PC-3 (cell line): ENCODE measurements around the gene MSL1.

Experiments used
- EZH2phosphoT487 ChIP-seq: fragments of 300-600 bp; sonication (generic); IDR thresholded peaks from 2 replicates; pipeline ENCODE4 v1.6.1; 2018; ENCODE audit warnings: mild to moderate bottlenecking, antibody characterized with exemption, low read length, borderline replicate concordance
- TF ChIP-seq, protein P1 (sequence below): fragments of 300-600 bp; sonication (generic); conservative IDR thresholded peaks from 2 replicates; pipeline ENCODE4 v1.5.1; 2017; ENCODE audit warnings: antibody characterized with exemption, low read depth, mild to moderate bottlenecking, low read length

GRCh38 chr17:40100669-40101366, 21.0 kb upstream of the MSL1 start:
- TF ChIP-seq, protein P1, sequence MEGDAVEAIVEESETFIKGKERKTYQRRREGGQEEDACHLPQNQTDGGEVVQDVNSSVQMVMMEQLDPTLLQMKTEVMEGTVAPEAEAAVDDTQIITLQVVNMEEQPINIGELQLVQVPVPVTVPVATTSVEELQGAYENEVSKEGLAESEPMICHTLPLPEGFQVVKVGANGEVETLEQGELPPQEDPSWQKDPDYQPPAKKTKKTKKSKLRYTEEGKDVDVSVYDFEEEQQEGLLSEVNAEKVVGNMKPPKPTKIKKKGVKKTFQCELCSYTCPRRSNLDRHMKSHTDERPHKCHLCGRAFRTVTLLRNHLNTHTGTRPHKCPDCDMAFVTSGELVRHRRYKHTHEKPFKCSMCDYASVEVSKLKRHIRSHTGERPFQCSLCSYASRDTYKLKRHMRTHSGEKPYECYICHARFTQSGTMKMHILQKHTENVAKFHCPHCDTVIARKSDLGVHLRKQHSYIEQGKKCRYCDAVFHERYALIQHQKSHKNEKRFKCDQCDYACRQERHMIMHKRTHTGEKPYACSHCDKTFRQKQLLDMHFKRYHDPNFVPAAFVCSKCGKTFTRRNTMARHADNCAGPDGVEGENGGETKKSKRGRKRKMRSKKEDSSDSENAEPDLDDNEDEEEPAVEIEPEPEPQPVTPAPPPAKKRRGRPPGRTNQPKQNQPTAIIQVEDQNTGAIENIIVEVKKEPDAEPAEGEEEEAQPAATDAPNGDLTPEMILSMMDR = no peak
- no peak for TF ChIP-seq EZH2phosphoT487
